Aortic smooth muscle cell (primary cell): ENCODE results near the gene RAD52. TPM values are rescaled to one million over a fixed set of nuclear protein-coding genes. Genes with fewer than 3 reads are reported as not detected.

Source experiments
- total RNA-seq: library from RNA; depleted of rRNA; stranded (reverse); fragments of >200 nt; gene quantifications from 2 replicates; pipeline ENCODE4 v1.2.3, GENCODE V29; 2014

Gene RAD52
- total RNA-seq: 12.0 and 12.8 TPM in 2 replicates

GRCh38 chr12:949453-950191 lies at the start of gene RAD52:
Gene RAD52 (minus strand): TSS chr12:949694. CDS start chr12:933058, 16,636 bp downstream.

DNA sequence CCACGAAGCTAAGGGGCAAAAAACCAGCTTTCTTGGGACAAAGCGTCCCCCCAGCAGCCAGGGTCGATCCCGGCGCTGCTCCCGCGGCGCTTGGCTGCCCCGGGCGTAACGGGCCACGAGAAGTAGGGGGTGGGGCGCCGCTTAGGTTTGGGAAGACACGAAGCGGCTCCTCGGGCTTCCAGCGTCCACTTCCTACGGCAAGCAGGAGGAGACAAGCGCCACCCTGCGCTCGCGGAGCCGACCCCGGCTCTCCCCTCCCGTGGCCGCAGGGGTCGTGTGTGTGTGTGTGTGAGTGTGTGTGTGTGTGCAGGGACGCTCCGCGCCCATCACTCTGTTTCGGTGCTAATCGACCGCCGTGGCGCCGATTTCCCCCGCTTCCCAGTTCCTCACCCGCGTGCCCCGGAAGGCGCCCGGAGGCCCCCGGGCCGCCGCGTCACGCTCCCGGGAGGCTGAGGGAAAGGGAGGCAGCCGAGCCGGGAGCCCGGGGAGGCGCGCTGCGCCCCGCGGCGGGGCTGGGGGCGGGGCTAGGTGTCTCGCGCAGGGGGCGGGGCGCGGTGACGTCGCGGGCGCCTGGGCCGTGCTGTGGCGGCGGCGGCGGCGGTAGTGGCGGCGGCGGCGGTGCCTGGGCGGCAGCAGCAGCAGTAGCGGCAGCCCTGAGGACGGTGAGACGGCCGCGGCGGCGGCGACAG lies 41.3 kb upstream of the RAD52 start, which contains the start of gene ERC1:
ERC1 (plus strand) TSS at position 563 of the 689 bp plus-strand sequence. CDS start 36,681 bp downstream, outside the sequence.

Other genes with a start within 250 kb of the RAD52 start
- 90.6 and 104 TPM in 2 replicates for gene WNK1, start 197.1 kb downstream of the RAD52 start, total RNA-seq
- gene ERC1, start 41.5 kb upstream of the RAD52 start, total RNA-seq: 28.7 and 35.3 TPM in 2 replicates